ENCODE measurements around the gene CSDE1. TPM values are rescaled to one million over a fixed set of nuclear protein-coding genes. Genes with fewer than 3 reads are reported as not detected.
"Not testable (repeated sequence)": the region's sequence is repeated elsewhere in the genome, so short reads cannot be mapped to it uniquely, and the experiment has no call there.

Gene CSDE1
- 100 to 1,000 TPM; 396 to 464 TPM for total RNA-seq
- long read RNA-seq, full-length matches to known transcripts: 302 of 400 reads
- long read RNA-seq, partial matches to known transcripts: 77 of 400 reads
- long read RNA-seq, other reads (novel, unspliced or antisense): 21 of 400 reads

GRCh38 chr1:114757455-114758255 is at the start of gene CSDE1:
Gene CSDE1 (minus strand): TSS chr1:114757984. CDS start chr1:114739890, 18,094 bp downstream.
- peak; percentile 90 for ATAC-seq
- intact Hi-C loops (cut with DNase I, micrococcal nuclease): no loop called here

GRCh38 chr1:114804449-114804848 is 46.7 kb upstream of the CSDE1 start:
- DNase-seq; ATAC-seq; intact Hi-C loops (cut with DNase I, micrococcal nuclease): not testable (repeated sequence)

More at GRCh38 chr1:114757455-114758255, at the start of gene CSDE1:
- peak; percentile 97 for DNase-seq

DNA sequence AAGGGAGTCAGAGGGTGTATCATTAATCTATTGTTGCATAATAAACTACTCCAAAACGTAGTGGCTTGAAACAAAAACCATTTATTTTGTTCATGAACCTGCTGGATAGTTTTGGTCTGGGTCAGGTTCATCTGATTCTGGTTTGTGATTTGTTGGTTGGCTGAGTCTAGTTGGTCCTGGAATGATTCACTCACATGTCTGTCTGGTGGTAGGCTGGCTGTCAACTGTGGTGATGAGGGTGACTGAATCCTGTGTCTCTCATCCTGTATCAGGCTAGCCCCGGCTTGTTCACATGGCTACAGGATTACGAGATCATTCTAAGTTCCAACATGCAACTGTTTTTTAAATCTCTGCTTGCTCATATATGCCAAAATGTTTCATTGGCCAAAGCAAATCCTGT is 45.2 kb upstream of the CSDE1 start:
- intact Hi-C loops (cut with DNase I, micrococcal nuclease): no loop called here
- DNase-seq (no peak), ATAC-seq (no peak)

- intact Hi-C loops (cut with DNase I, micrococcal nuclease): no loop called here
- ATAC-seq (no peak), DNase-seq (no peak)
Observed at GRCh38 chr1:114794038-114794437, 36.3 kb upstream of the CSDE1 start.

- intact Hi-C loops (cut with DNase I, micrococcal nuclease): not testable (repeated sequence)
Observed at GRCh38 chr1:114790581-114790980, 32.8 kb upstream of the CSDE1 start.

DNA sequence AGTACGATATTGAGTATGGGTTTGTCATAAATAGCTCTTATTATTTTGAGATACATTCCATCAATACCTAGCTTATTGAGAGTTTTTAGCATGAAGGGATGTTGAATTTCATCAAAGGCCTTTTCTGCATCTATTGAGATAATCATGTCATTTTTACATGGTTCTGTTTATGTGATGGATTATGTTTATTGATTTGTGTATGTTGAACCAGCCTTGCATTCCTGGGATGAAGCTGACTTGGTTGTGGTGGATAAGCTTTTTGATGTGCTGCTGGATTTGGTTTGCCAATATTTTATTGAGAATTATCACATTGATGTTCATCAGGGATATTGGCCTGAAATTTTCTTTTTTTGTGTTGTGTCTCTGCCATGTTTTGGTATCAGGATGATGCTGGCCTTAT is 28.7 kb upstream of the CSDE1 start:
- DNase-seq; intact Hi-C loops (cut with DNase I, micrococcal nuclease); ATAC-seq: not testable (repeated sequence)

More at GRCh38 chr1:114790581-114790980, 32.8 kb upstream of the CSDE1 start:
- not testable (repeated sequence) for DNase-seq, ATAC-seq

- intact Hi-C loops (cut with DNase I, micrococcal nuclease): no loop called here
- ATAC-seq: no peak
Observed at GRCh38 chr1:114782476-114782875, 24.7 kb upstream of the CSDE1 start.

GRCh38 chr1:114780344-114781226 is 22.8 kb upstream of the CSDE1 start, which contains the start of gene SIKE1:
Gene SIKE1 (minus strand): TSS chr1:114780685. CDS start chr1:114780607, 78 bp downstream.
- peak; percentile 96 to 97 for DNase-seq
- intact Hi-C loops (cut with DNase I, micrococcal nuclease): no loop called here
- peak; percentile 98 for ATAC-seq

More at GRCh38 chr1:114782476-114782875, 24.7 kb upstream of the CSDE1 start:
- DNase-seq: no peak

DNA sequence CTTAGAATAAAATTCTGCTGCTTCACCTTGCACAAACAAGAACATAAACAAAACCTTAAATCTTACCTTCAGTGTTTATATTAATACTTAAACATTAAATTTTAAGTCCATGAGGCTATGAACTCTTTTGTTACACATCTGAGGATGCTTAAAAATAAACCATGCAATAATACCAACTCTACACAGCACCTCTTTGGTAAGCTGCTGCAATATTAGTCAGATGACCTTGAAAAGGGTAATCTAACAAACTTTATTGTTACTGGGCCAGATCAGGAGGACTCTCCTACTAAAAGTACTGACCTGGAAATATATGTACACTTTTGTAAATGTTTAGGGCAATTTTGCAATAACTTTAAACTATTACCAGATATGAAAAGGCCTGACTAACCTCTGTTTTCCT is 21.9 kb upstream of the CSDE1 start:
- intact Hi-C loops (cut with DNase I, micrococcal nuclease): no loop called here

GRCh38 chr1:114776726-114777125 is 18.9 kb upstream of the CSDE1 start:
- ATAC-seq; intact Hi-C loops (cut with DNase I, micrococcal nuclease): not testable (repeated sequence)

More for the DNA sequence above, 21.9 kb upstream of the CSDE1 start:
- ATAC-seq (no peak), DNase-seq (no peak)

DNA sequence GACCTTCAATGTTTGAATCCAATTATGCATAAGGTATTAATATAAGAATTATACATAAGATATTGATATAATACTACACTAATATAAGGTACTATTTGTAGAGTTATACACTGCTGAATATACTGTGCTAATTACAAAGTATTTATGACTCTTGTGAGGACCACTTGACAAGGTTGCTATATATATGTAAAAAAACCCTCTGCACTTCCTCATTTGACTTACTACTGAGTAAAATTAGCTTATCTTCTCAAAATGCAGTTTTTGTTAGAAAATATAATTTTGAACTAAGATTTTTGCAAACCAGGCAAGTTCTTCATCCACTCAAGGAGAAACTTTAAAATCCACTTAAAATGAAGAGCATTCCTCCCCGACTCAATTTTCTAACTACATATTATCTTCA is 14.2 kb upstream of the CSDE1 start:
- no peak for DNase-seq
- no peak for ATAC-seq
- intact Hi-C loops (cut with DNase I, micrococcal nuclease): no loop called here

More at GRCh38 chr1:114776726-114777125, 18.9 kb upstream of the CSDE1 start:
- DNase-seq: not testable (repeated sequence)

- DNase-seq: no peak
- intact Hi-C loops (cut with DNase I, micrococcal nuclease): no loop called here
Observed at GRCh38 chr1:114770989-114771388, 13.2 kb upstream of the CSDE1 start.

GRCh38 chr1:114764689-114765088 is 6.9 kb upstream of the CSDE1 start:
- intact Hi-C loops (cut with DNase I, micrococcal nuclease): no loop called here
- ATAC-seq (no peak), DNase-seq (no peak)

More at GRCh38 chr1:114770989-114771388, 13.2 kb upstream of the CSDE1 start:
- no peak for ATAC-seq

- ATAC-seq (peak; percentile 52), DNase-seq (no peak)
- intact Hi-C loops (cut with DNase I, micrococcal nuclease): no loop called here
Observed at GRCh38 chr1:114758256-114758832, 560 bp upstream of the CSDE1 start.

DNA sequence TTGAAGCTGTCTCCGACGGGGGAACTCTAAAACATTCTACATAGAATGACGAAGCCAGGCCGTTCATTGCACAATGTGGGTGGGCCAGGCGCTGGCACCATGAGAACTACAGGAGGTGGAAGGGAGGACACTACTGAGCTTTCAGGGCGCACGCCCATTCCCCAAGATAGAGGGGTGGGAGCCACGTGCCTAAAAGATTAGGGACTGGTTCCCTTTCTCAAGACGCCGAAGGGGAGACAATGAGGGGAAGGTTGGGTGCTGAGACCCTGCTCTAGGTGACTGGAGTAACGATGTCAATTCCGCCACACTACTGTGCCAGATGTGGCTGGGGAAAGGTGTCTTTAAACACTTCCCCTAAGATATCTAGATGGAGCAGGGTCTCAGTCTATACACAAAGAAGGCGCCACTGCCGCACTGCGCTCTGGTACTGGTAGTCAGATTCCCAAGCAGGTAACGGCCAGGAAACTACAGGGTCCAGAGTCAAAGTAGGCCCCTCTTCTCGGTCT is 782 bp downstream of the CSDE1 start:
- peak in 1 of 2 donors; percentile 35 for DNase-seq
- ATAC-seq: no peak
- intact Hi-C loops (cut with DNase I, micrococcal nuclease): no loop called here

GRCh38 chr1:114756009-114756892 is 1.5 kb downstream of the CSDE1 start:
- ATAC-seq: peak; percentile 11
- no peak for DNase-seq
- intact Hi-C loops (cut with DNase I, micrococcal nuclease): no loop called here
